ENCODE measurements around the gene MYOD1.
A peak's percentile ranks its signal among the peaks of the same experiment; 100 is the strongest.

MYOD1 gene

GRCh38 chr11:17730137-17730536 lies 10.8 kb downstream of the MYOD1 start:
- H3K27ac ChIP-seq: no peak overlapping the region
- no peak overlapping the region for H3K4me3 ChIP-seq

GRCh38 chr11:17730608-17731462 lies 11.5 kb downstream of the MYOD1 start:
- H3K4me3 ChIP-seq: no peak overlapping the region
- H3K27ac ChIP-seq: no peak overlapping the region

- Histone ChIP-seq H3K27ac (no peak overlapping the region), H3K4me3 (no peak overlapping the region)
These were observed 13.9 kb downstream of the MYOD1 start for GRCh38 chr11:17733261-17733660.

GRCh38 chr11:17734418-17734911 lies 15.1 kb downstream of the MYOD1 start, which contains the start of gene KCNC1:
TSS of gene KCNC1 (plus strand) at chr11:17734781. CDS start at chr11:17736003, 1,222 bp downstream.
- H3K4me3 ChIP-seq: peak within 1 kb of the TSS in 4 of 7 experiments; percentile 16 to 34 (median 24)
- H3K27ac ChIP-seq: no peak within 1 kb of the TSS

GRCh38 chr11:17734986-17735817 lies 15.8 kb downstream of the MYOD1 start:
- H3K4me3 ChIP-seq: peak overlapping the region in 4 of 7 experiments; percentile 16 to 34 (median 24)
- no peak overlapping the region for H3K27ac ChIP-seq

- no peak overlapping the region for H3K4me3 ChIP-seq
- H3K27ac ChIP-seq: no peak overlapping the region
These were observed 16.6 kb downstream of the MYOD1 start for GRCh38 chr11:17735818-17736578.

- Histone ChIP-seq H3K27ac (no peak overlapping the region), H3K4me3 (no peak overlapping the region)
These were observed 17.2 kb downstream of the MYOD1 start for GRCh38 chr11:17736579-17736893.

GRCh38 chr11:17736930-17737817 lies 17.8 kb downstream of the MYOD1 start:
- Histone ChIP-seq H3K4me3 (no peak overlapping the region), H3K27ac (no peak overlapping the region)

GRCh38 chr11:17738151-17738973 lies 19.0 kb downstream of the MYOD1 start:
- H3K4me3 ChIP-seq: no peak overlapping the region
- H3K27ac ChIP-seq: no peak overlapping the region

GRCh38 chr11:17739945-17740338 lies 20.6 kb downstream of the MYOD1 start:
- Histone ChIP-seq H3K4me3 (no peak overlapping the region), H3K27ac (no peak overlapping the region)

- no peak overlapping the region for H3K27ac ChIP-seq
- no peak overlapping the region for H3K4me3 ChIP-seq
These were observed 21.4 kb downstream of the MYOD1 start for GRCh38 chr11:17740649-17741235.

GRCh38 chr11:17741487-17741886 lies 22.1 kb downstream of the MYOD1 start:
- H3K4me3 ChIP-seq: no peak overlapping the region

GRCh38 chr11:17742019-17742418 lies 22.6 kb downstream of the MYOD1 start:
- no peak overlapping the region for H3K4me3 ChIP-seq

More at GRCh38 chr11:17741487-17741886, 22.1 kb downstream of the MYOD1 start:
- H3K27ac ChIP-seq: no peak overlapping the region

GRCh38 chr11:17743026-17743807 lies 23.8 kb downstream of the MYOD1 start:
- H3K4me3 ChIP-seq: no peak overlapping the region
- H3K27ac ChIP-seq: no peak overlapping the region

More at GRCh38 chr11:17742019-17742418, 22.6 kb downstream of the MYOD1 start:
- H3K27ac ChIP-seq: no peak overlapping the region

- Histone ChIP-seq H3K27ac (no peak overlapping the region), H3K4me3 (no peak overlapping the region)
These were observed 24.4 kb downstream of the MYOD1 start for GRCh38 chr11:17743808-17744119.

- no peak overlapping the region for H3K4me3 ChIP-seq
- no peak overlapping the region for H3K27ac ChIP-seq
These were observed 25.0 kb downstream of the MYOD1 start for GRCh38 chr11:17744151-17744940.
